DND-41 (cell line): ENCODE results near the gene OR5T1.

ENCODE experiments used
- ATAC-seq: fragments of 200-7000 bp; cut with Tn5 transposase; 3 replicates; pipeline ENCODE4 v1.9.1; 2021; ENCODE audit warnings: low read depth; ENCODE audit not compliant: insufficient read depth
- DNase-seq: peaks from one replicate; pipeline ENCODE4 v3.0.0-alpha.2; 2020
- H2AFZ ChIP-seq: 2 replicates; pipeline ENCODE4 v1.6.0; 2012; ENCODE audit warnings: low read depth, low read length
- H3K27ac ChIP-seq: 2 replicates; pipeline ENCODE4 v1.5.1; 2012; ENCODE audit warnings: low read length, inconsistent platforms
- H3K27me3 ChIP-seq: fragments of 200-600 bp; sonication (generic); 2 replicates; pipeline ENCODE4 v1.6.0; 2012; ENCODE audit warnings: low read length, mild to moderate bottlenecking, inconsistent platforms; ENCODE audit not compliant: insufficient read depth, poor library complexity
- H3K36me3 ChIP-seq: 2 replicates; pipeline ENCODE4 v1.5.1; 2012; ENCODE audit warnings: low read length, inconsistent platforms; ENCODE audit not compliant: insufficient read depth
- H3K4me1 ChIP-seq: 2 replicates; pipeline ENCODE4 v1.5.1; 2012; ENCODE audit warnings: mild to moderate bottlenecking, low read length; ENCODE audit not compliant: insufficient read depth
- H3K4me2 ChIP-seq: 2 replicates; pipeline ENCODE4 v1.6.0; 2012; ENCODE audit warnings: mild to moderate bottlenecking, moderate library complexity, low read length, inconsistent platforms; ENCODE audit not compliant: insufficient read depth
- H3K4me3 ChIP-seq, 2 experiments: fragments of 200-600 bp in 1 of 2; shearing (Covaris generic) in 1 of 2; 2 replicates each; pipeline ENCODE4 v1.5.1; 2012 to 2016; ENCODE audit warnings: inconsistent platforms in 2 of 2, low read length in 2 of 2, mild to moderate bottlenecking in 2 of 2, low read depth in 1 of 2, moderate library complexity in 1 of 2
- H3K79me2 ChIP-seq: 2 replicates; pipeline ENCODE4 v1.6.0; 2012; ENCODE audit warnings: low read length, inconsistent platforms; ENCODE audit not compliant: insufficient read depth
- H3K9ac ChIP-seq: 2 replicates; pipeline ENCODE4 v1.6.0; 2012; ENCODE audit warnings: low read depth, mild to moderate bottlenecking, inconsistent platforms, low read length, moderate library complexity
- H3K9me3 ChIP-seq: 2 replicates; pipeline ENCODE4 v1.5.1; 2012; ENCODE audit warnings: low read length, moderate library complexity, mild to moderate bottlenecking, inconsistent platforms; ENCODE audit not compliant: insufficient read depth, severe bottlenecking
- H4K20me1 ChIP-seq: 2 replicates; pipeline ENCODE4 v1.6.0; 2012; ENCODE audit warnings: low read length; ENCODE audit not compliant: insufficient read depth
- EZH2 ChIP-seq: IDR thresholded peaks from 3 replicates; pipeline ENCODE4 v1.6.1; 2012; ENCODE audit warnings: borderline replicate concordance, low read depth, mild to moderate bottlenecking, moderate library complexity, low read length, inconsistent platforms; ENCODE audit not compliant: severe bottlenecking
- TF ChIP-seq, protein P1 (sequence below): IDR thresholded peaks from 2 replicates; pipeline ENCODE4 v1.5.1; 2012; ENCODE audit warnings: borderline replicate concordance, low read length, moderate library complexity, mild to moderate bottlenecking; ENCODE audit not compliant: poor library complexity, severe bottlenecking; ENCODE audit errors: extremely low read depth

The OR5T1 gene

DNA sequence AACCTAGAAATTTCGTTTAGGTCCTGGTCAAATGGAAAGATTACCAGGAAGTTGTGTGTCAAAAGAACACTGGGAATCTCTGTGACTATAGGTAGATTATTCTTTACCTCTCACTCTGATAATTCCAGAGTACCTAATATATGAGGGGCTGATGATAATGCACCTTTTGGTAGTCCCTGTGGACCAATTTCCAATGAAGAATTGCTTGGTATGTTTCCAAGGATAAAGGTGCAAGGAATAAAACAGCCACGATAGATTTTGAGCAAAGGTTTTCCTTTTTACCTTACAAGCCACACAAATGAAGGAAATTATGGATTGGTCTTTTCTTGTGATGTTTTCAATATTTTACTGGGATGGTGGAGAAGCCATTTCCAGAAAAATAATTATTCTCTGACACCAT lies 18.2 kb downstream of the OR5T1 start, which contains the start of gene OR8H1:
OR8H1 (minus strand) TSS at position 101 of the 400 bp plus-strand sequence. CDS start 1,192 bp downstream, outside the sequence.
- Histone ChIP-seq H3K9me3 (no peaks in the 10 kb centered on the region), H3K27me3 (no peaks in the 10 kb centered on the region), H3K4me2 (no peak within 1 kb of the TSS), H3K4me1 (no peaks in the 10 kb centered on the region), H3K36me3 (no peaks in the 10 kb centered on the region), H3K9ac (no peak within 1 kb of the TSS), H2AFZ (no peak within 1 kb of the TSS), H3K79me2 (no peaks in the 10 kb centered on the region), H3K27ac (no peak within 1 kb of the TSS), H3K4me3 (no peak within 1 kb of the TSS), H4K20me1 (no peaks in the 10 kb centered on the region)
- TF ChIP-seq EZH2, result no peak
- TF ChIP-seq, protein P1, sequence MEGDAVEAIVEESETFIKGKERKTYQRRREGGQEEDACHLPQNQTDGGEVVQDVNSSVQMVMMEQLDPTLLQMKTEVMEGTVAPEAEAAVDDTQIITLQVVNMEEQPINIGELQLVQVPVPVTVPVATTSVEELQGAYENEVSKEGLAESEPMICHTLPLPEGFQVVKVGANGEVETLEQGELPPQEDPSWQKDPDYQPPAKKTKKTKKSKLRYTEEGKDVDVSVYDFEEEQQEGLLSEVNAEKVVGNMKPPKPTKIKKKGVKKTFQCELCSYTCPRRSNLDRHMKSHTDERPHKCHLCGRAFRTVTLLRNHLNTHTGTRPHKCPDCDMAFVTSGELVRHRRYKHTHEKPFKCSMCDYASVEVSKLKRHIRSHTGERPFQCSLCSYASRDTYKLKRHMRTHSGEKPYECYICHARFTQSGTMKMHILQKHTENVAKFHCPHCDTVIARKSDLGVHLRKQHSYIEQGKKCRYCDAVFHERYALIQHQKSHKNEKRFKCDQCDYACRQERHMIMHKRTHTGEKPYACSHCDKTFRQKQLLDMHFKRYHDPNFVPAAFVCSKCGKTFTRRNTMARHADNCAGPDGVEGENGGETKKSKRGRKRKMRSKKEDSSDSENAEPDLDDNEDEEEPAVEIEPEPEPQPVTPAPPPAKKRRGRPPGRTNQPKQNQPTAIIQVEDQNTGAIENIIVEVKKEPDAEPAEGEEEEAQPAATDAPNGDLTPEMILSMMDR, result no peak
- no peak for DNase-seq
- no peak for ATAC-seq

DNA sequence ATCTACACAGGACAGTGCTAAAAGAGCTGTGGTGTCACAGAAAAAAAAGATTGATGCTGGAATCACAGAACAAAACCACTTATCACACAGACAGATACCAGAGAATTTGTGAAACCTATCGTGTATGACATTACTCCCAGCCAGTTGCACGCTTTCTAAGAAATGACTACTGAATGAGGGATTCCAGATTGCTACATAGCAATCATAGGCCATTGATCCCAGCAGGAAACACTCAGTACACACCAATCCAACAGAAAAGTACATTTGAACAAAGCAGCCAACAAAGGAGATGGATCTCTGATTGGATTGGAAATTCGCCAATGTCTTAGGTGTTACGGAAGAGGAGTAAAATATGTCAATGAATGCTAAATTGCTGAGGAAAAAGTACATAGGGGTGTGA lies 22.9 kb downstream of the OR5T1 start:
- no peak for TF ChIP-seq EZH2
- TF ChIP-seq, protein P1, result no peak
- ATAC-seq (no peak), DNase-seq (no peak)
- Histone ChIP-seq H3K36me3 (no peaks in the 10 kb centered on the region), H3K27me3 (no peaks in the 10 kb centered on the region), H2AFZ (no peak overlapping the region), H3K4me1 (no peaks in the 10 kb centered on the region), H3K4me3 (no peak overlapping the region), H3K27ac (no peak overlapping the region), H3K79me2 (no peaks in the 10 kb centered on the region), H3K9me3 (no peaks in the 10 kb centered on the region), H3K4me2 (no peak overlapping the region), H3K9ac (no peak overlapping the region), H4K20me1 (no peaks in the 10 kb centered on the region)

DNA sequence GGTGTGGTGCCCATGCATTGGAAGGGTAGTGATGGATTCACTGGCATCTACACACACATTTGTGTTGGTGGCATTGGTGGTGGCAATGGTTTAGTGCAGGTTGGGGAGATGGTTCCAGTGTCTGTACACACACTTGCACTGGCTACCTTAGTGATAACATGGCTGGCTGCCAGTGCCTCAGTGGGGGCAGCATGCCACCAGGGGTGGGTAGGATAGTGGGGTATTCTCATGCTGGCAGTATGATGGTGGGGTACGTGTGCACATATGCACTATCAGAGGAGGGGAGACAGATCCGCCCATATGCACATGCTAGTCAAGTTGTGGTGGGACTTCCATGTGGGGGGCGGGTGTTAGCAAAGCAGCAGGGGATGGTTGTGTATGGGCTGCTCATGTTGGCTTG lies 33.9 kb downstream of the OR5T1 start:
- no peak overlapping the region for H3K4me3 ChIP-seq
- no peaks in the 10 kb centered on the region for H3K9me3 ChIP-seq
- DNase-seq (no peak), ATAC-seq (no peak)
- TF ChIP-seq, protein P1, result no peak
- TF ChIP-seq EZH2, result no peak
- H2AFZ ChIP-seq, result no peak overlapping the region
- no peaks in the 10 kb centered on the region for H3K79me2 ChIP-seq
- H3K4me2 ChIP-seq, result no peak overlapping the region
- no peaks in the 10 kb centered on the region for H4K20me1 ChIP-seq
- H3K9ac ChIP-seq, result no peak overlapping the region
- no peaks in the 10 kb centered on the region for H3K4me1 ChIP-seq
- no peaks in the 10 kb centered on the region for H3K36me3 ChIP-seq
- H3K27me3 ChIP-seq, result no peaks in the 10 kb centered on the region
- H3K27ac ChIP-seq, result no peak overlapping the region

DNA sequence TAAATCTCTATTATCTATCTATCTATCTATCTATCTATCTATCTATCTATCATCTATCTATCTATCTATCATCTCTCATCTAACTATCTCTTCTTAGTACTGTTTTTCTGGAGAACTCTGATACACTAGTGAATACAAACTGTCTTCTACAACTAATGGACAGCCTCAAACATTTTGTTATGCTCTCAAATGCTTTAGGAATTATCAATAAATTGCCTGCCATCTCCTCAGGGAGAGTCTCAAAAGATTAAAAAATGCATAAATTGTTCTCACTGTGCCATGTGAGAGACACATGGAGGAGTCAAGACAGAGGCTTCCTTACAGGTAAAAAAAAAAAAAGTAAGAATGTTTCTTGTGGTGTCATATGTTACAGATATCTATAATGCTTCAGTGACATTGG lies 40.9 kb downstream of the OR5T1 start, which contains the start of gene OR8K3:
OR8K3 (plus strand) TSS at position 301 of the 400 bp plus-strand sequence. CDS start 3,163 bp downstream, outside the sequence.
- no peaks in the 10 kb centered on the region for H3K36me3 ChIP-seq
- no peaks in the 10 kb centered on the region for H4K20me1 ChIP-seq
- no peak for DNase-seq
- no peak for ATAC-seq
- H3K9ac ChIP-seq, result no peak within 1 kb of the TSS
- no peaks in the 10 kb centered on the region for H3K79me2 ChIP-seq
- TF ChIP-seq EZH2, result no peak
- TF ChIP-seq, protein P1, result no peak
- no peaks in the 10 kb centered on the region for H3K9me3 ChIP-seq
- no peaks in the 10 kb centered on the region for H3K27me3 ChIP-seq
- no peak within 1 kb of the TSS for H3K4me2 ChIP-seq
- no peak within 1 kb of the TSS for H3K27ac ChIP-seq
- H3K4me1 ChIP-seq, result no peaks in the 10 kb centered on the region
- no peak within 1 kb of the TSS for H3K4me3 ChIP-seq
- H2AFZ ChIP-seq, result no peak within 1 kb of the TSS
